GM19099 (cell line): ENCODE measurements around the gene ARF1.

ENCODE experiments used
- POLR2A ChIP-seq: IDR thresholded peaks from 3 replicates; pipeline ENCODE4 v1.6.1; 2011; ENCODE audit warnings: low read depth; ENCODE audit not compliant: insufficient read length; ENCODE audit errors: extremely low read depth

Gene ARF1

DNA sequence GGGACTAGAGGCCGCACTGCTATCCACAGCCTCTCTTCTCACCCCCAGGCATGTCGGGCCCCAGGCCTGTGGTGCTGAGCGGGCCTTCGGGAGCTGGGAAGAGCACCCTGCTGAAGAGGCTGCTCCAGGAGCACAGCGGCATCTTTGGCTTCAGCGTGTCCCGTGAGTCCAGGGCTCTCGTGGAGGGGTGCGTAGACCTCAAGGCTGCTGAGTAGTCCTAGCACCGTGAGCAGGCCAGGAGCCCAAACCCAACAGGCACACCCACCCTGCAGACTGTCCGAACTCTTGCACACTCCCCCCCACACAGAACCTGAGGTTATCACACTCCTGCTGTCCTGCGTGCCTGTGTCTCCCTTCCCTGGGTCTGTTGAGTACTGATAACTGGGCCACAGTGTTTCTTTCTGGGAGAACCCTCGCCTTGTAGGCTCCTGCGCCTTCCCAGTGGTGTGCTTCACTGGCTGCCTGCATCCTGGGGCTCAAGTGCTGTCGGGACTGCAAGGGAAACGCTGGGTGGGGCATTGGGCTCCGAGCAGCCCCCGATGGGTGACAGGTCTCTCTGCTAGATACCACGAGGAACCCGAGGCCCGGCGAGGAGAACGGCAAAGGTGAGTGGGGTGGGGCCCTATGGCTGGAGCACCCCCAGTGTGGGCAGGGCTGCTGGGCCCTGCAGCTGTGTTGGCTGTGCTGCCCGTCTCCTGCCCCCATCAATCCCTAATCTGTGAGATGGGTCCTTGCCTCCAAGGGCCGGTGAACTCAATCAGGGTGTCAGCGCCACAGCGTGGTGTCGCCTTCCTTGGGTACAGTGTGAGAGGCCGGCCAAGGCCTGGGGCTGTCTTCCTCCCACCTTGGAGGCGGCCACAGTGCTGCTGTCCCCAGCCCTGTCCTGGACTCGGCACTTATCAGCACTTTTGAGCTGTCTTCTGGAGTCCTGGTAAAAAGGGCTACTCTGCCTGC lies 63.2 kb downstream of the ARF1 start:
- TF ChIP-seq POLR2A, result no peak

DNA sequence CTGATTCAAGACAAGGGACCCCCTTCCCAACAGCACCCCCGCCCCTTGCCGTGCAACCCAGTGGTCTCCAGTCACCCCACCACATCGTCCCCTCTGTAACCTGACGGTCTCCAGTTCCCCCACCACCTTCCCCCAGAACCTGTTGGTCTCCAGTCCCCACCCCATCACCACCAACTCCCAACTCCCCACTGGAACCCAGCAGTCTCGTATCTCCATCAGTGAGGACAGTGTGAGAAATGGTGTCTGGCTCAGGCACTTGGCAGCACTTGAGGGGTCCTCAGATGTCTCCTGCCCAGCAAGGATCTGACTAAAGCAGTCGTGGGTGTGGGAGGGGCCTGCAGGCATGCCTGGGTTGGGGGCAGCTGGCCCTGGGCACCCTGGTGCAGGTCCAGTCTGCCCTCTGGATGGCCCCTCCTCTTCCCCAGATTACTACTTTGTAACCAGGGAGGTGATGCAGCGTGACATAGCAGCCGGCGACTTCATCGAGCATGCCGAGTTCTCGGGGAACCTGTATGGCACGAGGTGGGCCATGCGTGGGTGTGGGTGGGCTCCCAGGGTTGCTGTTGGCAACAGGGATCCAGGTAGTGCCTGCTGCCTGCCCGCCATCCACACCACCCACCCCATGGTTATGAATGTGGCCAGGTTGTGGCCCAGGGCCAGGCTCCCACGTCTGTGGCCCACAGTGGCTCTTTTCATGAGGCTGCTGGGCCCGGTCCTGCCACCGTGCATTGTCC lies 64.1 kb downstream of the ARF1 start:
- no peak for TF ChIP-seq POLR2A

DNA sequence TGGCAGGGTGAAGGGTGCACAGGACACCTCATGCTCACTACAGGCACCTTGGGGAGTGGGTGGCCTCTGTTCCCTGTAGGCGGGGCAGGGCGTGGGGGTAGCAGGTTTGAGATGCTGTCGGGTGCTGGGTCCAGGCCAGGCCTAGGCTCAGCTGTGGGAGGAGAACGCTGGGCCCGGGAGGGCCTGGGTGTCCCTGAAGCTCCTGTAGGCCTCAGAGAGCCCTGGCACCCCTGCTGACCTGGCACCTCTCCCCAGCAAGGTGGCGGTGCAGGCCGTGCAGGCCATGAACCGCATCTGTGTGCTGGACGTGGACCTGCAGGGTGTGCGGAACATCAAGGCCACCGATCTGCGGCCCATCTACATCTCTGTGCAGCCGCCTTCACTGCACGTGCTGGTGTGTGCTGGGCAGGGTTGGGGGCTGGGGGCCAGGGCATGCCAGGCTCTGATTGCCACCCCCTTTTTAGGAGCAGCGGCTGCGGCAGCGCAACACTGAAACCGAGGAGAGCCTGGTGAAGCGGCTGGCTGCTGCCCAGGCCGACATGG lies 64.7 kb downstream of the ARF1 start:
- no peak for TF ChIP-seq POLR2A

DNA sequence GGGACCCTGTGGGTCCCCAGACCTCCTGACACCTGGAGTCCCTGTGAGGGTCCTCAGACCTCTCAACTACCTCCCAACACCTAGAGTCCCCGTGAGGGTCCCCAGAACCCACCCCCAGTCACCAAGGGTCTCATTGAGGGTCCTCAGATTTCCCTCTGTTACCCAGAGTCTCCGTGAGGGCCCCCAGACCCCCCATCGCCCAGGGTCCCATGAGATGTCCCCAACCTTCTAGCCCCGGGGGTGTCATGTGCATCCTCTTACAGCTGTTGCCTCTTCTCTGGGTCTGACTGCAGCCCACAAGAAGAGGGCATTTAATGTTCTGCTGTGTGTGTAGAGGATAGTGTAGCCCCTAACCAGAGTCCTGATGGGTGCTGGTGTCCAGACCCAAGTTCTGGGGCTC lies 65.3 kb downstream of the ARF1 start:
- TF ChIP-seq POLR2A, result no peak

DNA sequence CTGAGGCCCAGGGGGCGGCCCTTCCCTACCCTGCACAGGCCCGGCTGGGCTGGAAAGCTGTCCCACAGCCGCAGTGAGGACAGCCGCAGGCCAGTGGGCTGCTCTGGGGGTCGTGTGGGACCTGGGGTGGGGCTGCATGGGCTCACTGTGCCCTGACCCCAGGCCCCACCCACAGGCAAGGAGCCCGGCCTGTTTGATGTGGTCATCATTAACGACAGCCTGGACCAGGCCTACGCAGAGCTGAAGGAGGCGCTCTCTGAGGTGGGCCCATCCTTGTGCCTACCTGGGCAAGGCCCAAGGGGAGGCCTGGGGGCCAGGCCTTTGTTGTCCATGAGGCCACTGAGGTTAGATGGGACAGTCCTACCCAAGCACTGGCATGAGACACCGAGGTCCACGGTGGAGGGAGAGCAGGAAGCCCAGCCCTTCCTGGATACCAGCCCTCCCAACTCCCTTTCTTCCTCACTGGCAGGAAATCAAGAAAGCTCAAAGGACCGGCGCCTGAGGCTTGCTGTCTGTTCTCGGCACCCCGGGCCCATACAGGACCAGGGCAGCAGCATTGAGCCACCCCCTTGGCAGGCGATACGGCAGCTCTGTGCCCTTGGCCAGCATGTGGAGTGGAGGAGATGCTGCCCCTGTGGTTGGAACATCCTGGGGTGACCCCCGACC lies 65.8 kb downstream of the ARF1 start:
- TF ChIP-seq POLR2A, result no peak
